Muscle of back (tissue), 11 donors: ENCODE data around the gene ADAMTS12. TPM values are rescaled to one million over a fixed set of nuclear protein-coding genes. Genes with fewer than 3 reads are reported as not detected.
"Not testable (repeated sequence)": the region's sequence is repeated elsewhere in the genome, so short reads cannot be mapped to it uniquely, and the experiment has no call there.

ENCODE experiments used
- DNase-seq, 3 donors: peaks; one replicate each; pipeline versions ENCODE4 v3.0.0 to v3.0.0-alpha.2; 2013
- polyA plus RNA-seq, 10 donors: library from polyadenylated mRNA; unstranded; fragments of 120-200 nt; gene quantifications; one replicate each; pipeline ENCODE4 v1.2.1, GENCODE V29; 2013; ENCODE audit not compliant: insufficient read length in 10 of 10

The ADAMTS12 gene
- polyA plus RNA-seq, 10 donors = 18.5 to 30.8 (median 23.9) TPM

- no peak for DNase-seq
Observed at GRCh38 chr5:33921002-33921401, 29.2 kb upstream of the ADAMTS12 start.

- DNase-seq = not testable (repeated sequence)
Observed at GRCh38 chr5:33914844-33915243, 23.1 kb upstream of the ADAMTS12 start.

GRCh38 chr5:33906248-33906647, 14.5 kb upstream of the ADAMTS12 start:
- not testable (repeated sequence) for DNase-seq

- DNase-seq = no peak
Observed at GRCh38 chr5:33905381-33905780, 13.6 kb upstream of the ADAMTS12 start.

- DNase-seq = no peak
Observed at GRCh38 chr5:33903118-33903517, 11.3 kb upstream of the ADAMTS12 start.

GRCh38 chr5:33901156-33901555, 9.4 kb upstream of the ADAMTS12 start:
- no peak for DNase-seq

- DNase-seq = no peak
Observed at GRCh38 chr5:33894566-33894965, 2.8 kb upstream of the ADAMTS12 start.

- peak; percentile 62 to 91 (median 78) for DNase-seq
Observed at GRCh38 chr5:33892620-33893137, 889 bp upstream of the ADAMTS12 start.

- no peak for DNase-seq
Observed at GRCh38 chr5:33891446-33891787, 373 bp downstream of the ADAMTS12 start.

- peak; percentile 44 to 80 (median 52) for DNase-seq
Observed at GRCh38 chr5:33890131-33891032, 1.4 kb downstream of the ADAMTS12 start.

GRCh38 chr5:33888587-33888986, 3.2 kb downstream of the ADAMTS12 start:
- DNase-seq = peak; percentile 52 to 82 (median 66)

GRCh38 chr5:33887268-33887667, 4.5 kb downstream of the ADAMTS12 start:
- DNase-seq = no peak

GRCh38 chr5:33886283-33886682, 5.5 kb downstream of the ADAMTS12 start:
- no peak for DNase-seq

- DNase-seq = no peak
Observed at GRCh38 chr5:33885679-33886078, 6.1 kb downstream of the ADAMTS12 start.

GRCh38 chr5:33883482-33883881, 8.3 kb downstream of the ADAMTS12 start:
- peak; percentile 59 to 81 (median 60) for DNase-seq

GRCh38 chr5:33880319-33880718, 11.5 kb downstream of the ADAMTS12 start:
- no peak for DNase-seq

- DNase-seq = no peak
Observed at GRCh38 chr5:33877449-33877848, 14.3 kb downstream of the ADAMTS12 start.

- DNase-seq = peak in 1 of 3 donors; percentile 28
Observed at GRCh38 chr5:33867241-33867640, 24.5 kb downstream of the ADAMTS12 start.

- DNase-seq = not testable (repeated sequence)
Observed at GRCh38 chr5:33859177-33859576, 32.6 kb downstream of the ADAMTS12 start.

GRCh38 chr5:33857037-33857436, 34.8 kb downstream of the ADAMTS12 start:
- no peak for DNase-seq

GRCh38 chr5:33855396-33855795, 36.4 kb downstream of the ADAMTS12 start:
- no peak for DNase-seq

GRCh38 chr5:33854733-33855151, 37.0 kb downstream of the ADAMTS12 start:
- peak in 1 of 3 donors; percentile 53 for DNase-seq

- no peak for DNase-seq
Observed at GRCh38 chr5:33852837-33853236, 39.0 kb downstream of the ADAMTS12 start.
